Activated naive CD4-positive, alpha-beta T cell treated with anti-CD3 and anti-CD28 coated beads for 36 hours (primary cell): ENCODE data around the gene CAMK1D. TPM values are rescaled to one million over a fixed set of nuclear protein-coding genes. Genes with fewer than 3 reads are reported as not detected.

Source experiments
- CTCF ChIA-PET: fragments of 350-600 bp; sonication (Branson Sonifier 250); formaldehyde crosslinking; loops from one replicate; lab custom pipeline; 2021; ENCODE audit warnings: antibody characterized with exemption; lab: Charles Lee
- DNase-seq: peaks from one replicate; pipeline ENCODE4 v3.0.0-alpha.2; 2020
- H3K27ac Mint-ChIP-seq: one replicate; pipeline ENCODE4 v1.8.0; 2021; ENCODE audit warnings: mild to moderate bottlenecking, mixed read lengths
- H3K27me3 Mint-ChIP-seq: one replicate; pipeline ENCODE4 v1.8.0; 2021; ENCODE audit warnings: low read depth, mixed read lengths
- H3K36me3 Mint-ChIP-seq: one replicate; pipeline ENCODE4 v1.8.0; 2021; ENCODE audit warnings: low read depth, mixed read lengths
- H3K4me1 Mint-ChIP-seq: one replicate; pipeline ENCODE4 v1.8.0; 2021; ENCODE audit warnings: low read depth, mixed read lengths
- H3K4me3 Mint-ChIP-seq: one replicate; pipeline ENCODE4 v1.8.0; 2021; ENCODE audit warnings: mild to moderate bottlenecking, moderate library complexity, mixed read lengths
- H3K9me3 Mint-ChIP-seq: one replicate; pipeline ENCODE4 v1.8.0; 2021; ENCODE audit warnings: mixed read lengths
- intact Hi-C: fragments of 100-400 bp; cut with micrococcal nuclease; formaldehyde crosslinking; loops from one replicate; pipeline ENCODE4 v1.15.1; 2023
- total RNA-seq, 2 experiments: library from RNA; stranded (reverse); gene quantifications; one replicate each; pipeline ENCODE4 v1.2.3, GENCODE V29; 2021

CAMK1D gene
- total RNA-seq, 2 experiments from 2014 or later, result 9.5 to 11.3 TPM

- no peak for DNase-seq
- no peaks in the 10 kb centered on the region for H3K27me3 Mint-ChIP-seq
- H3K4me3 Mint-ChIP-seq, result no peak overlapping the region
- CTCF ChIA-PET, result no interaction called here
- intact Hi-C loops, result no loop called here
- no peak overlapping the region for H3K27ac Mint-ChIP-seq
- no peaks in the 10 kb centered on the region for H3K9me3 Mint-ChIP-seq
- H3K36me3 Mint-ChIP-seq, result no peaks in the 10 kb centered on the region
- no peaks in the 10 kb centered on the region for H3K4me1 Mint-ChIP-seq
These were observed 446.2 kb downstream of the CAMK1D start for GRCh38 chr10:12795315-12796110.

GRCh38 chr10:12796401-12797160 lies 447.2 kb downstream of the CAMK1D start:
- H3K27me3 Mint-ChIP-seq, result no peaks in the 10 kb centered on the region
- no peaks in the 10 kb centered on the region for H3K4me1 Mint-ChIP-seq
- no peaks in the 10 kb centered on the region for H3K9me3 Mint-ChIP-seq
- CTCF ChIA-PET, result interaction anchor here (1.1 kb wide), 1 partner anchor 14 kb away, joined by 3 read pairs; no protein-coding TSS in a partner anchor
- DNase-seq, result no peak
- intact Hi-C loops, result no loop called here
- no peak overlapping the region for H3K4me3 Mint-ChIP-seq
- no peaks in the 10 kb centered on the region for H3K36me3 Mint-ChIP-seq
- no peak overlapping the region for H3K27ac Mint-ChIP-seq

- no peak for DNase-seq
- intact Hi-C loops, result no loop called here
- no peaks in the 10 kb centered on the region for H3K9me3 Mint-ChIP-seq
- CTCF ChIA-PET, result interaction anchor here (0.5 to 1.1 kb wide), 3 partner anchors 15 to 631 kb away, joined by 3 to 5 read pairs (median 3); no protein-coding TSS in a partner anchor
- no peaks in the 10 kb centered on the region for H3K4me1 Mint-ChIP-seq
- H3K36me3 Mint-ChIP-seq, result no peaks in the 10 kb centered on the region
- no peak overlapping the region for H3K4me3 Mint-ChIP-seq
- H3K27ac Mint-ChIP-seq, result no peak overlapping the region
- no peaks in the 10 kb centered on the region for H3K27me3 Mint-ChIP-seq
These were observed 448.3 kb downstream of the CAMK1D start for GRCh38 chr10:12797471-12798262.

- intact Hi-C loops, result no loop called here
- H3K9me3 Mint-ChIP-seq, result no peaks in the 10 kb centered on the region
These were observed 449.8 kb downstream of the CAMK1D start for GRCh38 chr10:12799144-12799543.

GRCh38 chr10:12799714-12800113 lies 450.4 kb downstream of the CAMK1D start:
- no peak overlapping the region for H3K4me3 Mint-ChIP-seq
- intact Hi-C loops, result no loop called here
- H3K9me3 Mint-ChIP-seq, result no peaks in the 10 kb centered on the region
- no peaks in the 10 kb centered on the region for H3K27me3 Mint-ChIP-seq
- no peaks in the 10 kb centered on the region for H3K36me3 Mint-ChIP-seq
- CTCF ChIA-PET, result interaction anchor here (0.9 to 1.8 kb wide), 2 partner anchors 18 to 472 kb away, joined by 3 to 6 read pairs; no protein-coding TSS in a partner anchor
- H3K27ac Mint-ChIP-seq, result no peak overlapping the region
- no peaks in the 10 kb centered on the region for H3K4me1 Mint-ChIP-seq
- DNase-seq, result no peak

More at GRCh38 chr10:12799144-12799543, 449.8 kb downstream of the CAMK1D start:
- no peak overlapping the region for H3K27ac Mint-ChIP-seq
- H3K36me3 Mint-ChIP-seq, result no peaks in the 10 kb centered on the region
- DNase-seq, result no peak
- H3K4me3 Mint-ChIP-seq, result no peak overlapping the region
- no peaks in the 10 kb centered on the region for H3K4me1 Mint-ChIP-seq
- CTCF ChIA-PET, result interaction anchor here (1.8 kb wide), 1 partner anchor 17 kb away, joined by 6 read pairs; no protein-coding TSS in a partner anchor
- H3K27me3 Mint-ChIP-seq, result no peaks in the 10 kb centered on the region

- Mint-ChIP-seq H3K4me1 (no peaks in the 10 kb centered on the region), H3K4me3 (no peak overlapping the region)
- CTCF ChIA-PET, result interaction anchor here (0.7 to 1.8 kb wide), 3 partner anchors 18 to 473 kb away, joined by 3 to 6 read pairs (median 4); no protein-coding TSS in a partner anchor
These were observed 451.0 kb downstream of the CAMK1D start for GRCh38 chr10:12800302-12800701.

GRCh38 chr10:12801214-12802087 lies 452.1 kb downstream of the CAMK1D start:
- intact Hi-C loops, result no loop called here
- H3K27ac Mint-ChIP-seq, result no peak overlapping the region
- no peak overlapping the region for H3K4me3 Mint-ChIP-seq
- DNase-seq, result no peak
- H3K27me3 Mint-ChIP-seq, result no peaks in the 10 kb centered on the region
- no peaks in the 10 kb centered on the region for H3K9me3 Mint-ChIP-seq
- H3K4me1 Mint-ChIP-seq, result no peaks in the 10 kb centered on the region
- no peaks in the 10 kb centered on the region for H3K36me3 Mint-ChIP-seq
- CTCF ChIA-PET, result interaction anchor here (0.6 kb wide), 1 partner anchor 18 kb away, joined by 6 read pairs; no protein-coding TSS in a partner anchor

More at GRCh38 chr10:12800302-12800701, 451.0 kb downstream of the CAMK1D start:
- Mint-ChIP-seq H3K9me3 (no peaks in the 10 kb centered on the region), H3K27me3 (no peaks in the 10 kb centered on the region), H3K27ac (no peak overlapping the region), H3K36me3 (no peaks in the 10 kb centered on the region)
- DNase-seq, result no peak
- intact Hi-C loops, result no loop called here

GRCh38 chr10:12803776-12804175 lies 454.4 kb downstream of the CAMK1D start:
- no peaks in the 10 kb centered on the region for H3K4me1 Mint-ChIP-seq
- H3K27me3 Mint-ChIP-seq, result no peaks in the 10 kb centered on the region
- H3K36me3 Mint-ChIP-seq, result peaks cover 1% of the 10 kb centered on the region
- no peak overlapping the region for H3K27ac Mint-ChIP-seq
- intact Hi-C loops, result no loop called here
- no peak for DNase-seq
- CTCF ChIA-PET, result interaction anchor here (0.9 kb wide), 1 partner anchor 21 kb away, joined by 3 read pairs; no protein-coding TSS in a partner anchor
- H3K9me3 Mint-ChIP-seq, result no peaks in the 10 kb centered on the region
- H3K4me3 Mint-ChIP-seq, result no peak overlapping the region

- CTCF ChIA-PET, result interaction anchor here (0.6 kb wide), 1 partner anchor 574 kb away, joined by 3 read pairs; no protein-coding TSS in a partner anchor
- Mint-ChIP-seq H3K27ac (no peak overlapping the region), H3K36me3 (peaks cover 5% of the 10 kb centered on the region), H3K4me1 (no peaks in the 10 kb centered on the region), H3K4me3 (no peak overlapping the region), H3K27me3 (no peaks in the 10 kb centered on the region), H3K9me3 (no peaks in the 10 kb centered on the region)
- intact Hi-C loops, result no loop called here
- no peak for DNase-seq
These were observed 457.1 kb downstream of the CAMK1D start for GRCh38 chr10:12806228-12807095.

GRCh38 chr10:12807096-12807755 lies 457.9 kb downstream of the CAMK1D start:
- CTCF ChIA-PET, result interaction anchor here (0.6 kb wide), 1 partner anchor 555 kb away, joined by 4 read pairs; no protein-coding TSS in a partner anchor
- Mint-ChIP-seq H3K27ac (no peak overlapping the region), H3K9me3 (no peaks in the 10 kb centered on the region), H3K4me1 (no peaks in the 10 kb centered on the region), H3K27me3 (no peaks in the 10 kb centered on the region), H3K4me3 (no peak overlapping the region), H3K36me3 (peaks cover 12% of the 10 kb centered on the region)
- intact Hi-C loops, result no loop called here
- no peak for DNase-seq
